ENCODE data around the gene TMEM11. TPM values are rescaled to one million over a fixed set of nuclear protein-coding genes. Genes with fewer than 3 reads are reported as not detected.
A peak's percentile ranks its signal among the peaks of the same experiment; 100 is the strongest.

TMEM11 gene
- total RNA-seq, 4 donors from 2014 or later, result 70.6 to 131 (median 90.9) TPM

- no peak overlapping the region for H3K4me3 ChIP-seq
- in situ Hi-C loops (cut with MboI; ENCODE audit: low sequenced_read_pairs in 4 of 4), result no loop called here
- peaks cover 0 to 30% of the 10 kb centered on the region in 2 donors for H3K36me3 ChIP-seq
- intact Hi-C loops (cut with DNase I; ENCODE audit: low total_unique reads), result no loop called here
- TF ChIP-seq POLR2A (IDR thresholded peaks at IDR 0.05), result no peak
- TF ChIP-seq, protein P1, sequence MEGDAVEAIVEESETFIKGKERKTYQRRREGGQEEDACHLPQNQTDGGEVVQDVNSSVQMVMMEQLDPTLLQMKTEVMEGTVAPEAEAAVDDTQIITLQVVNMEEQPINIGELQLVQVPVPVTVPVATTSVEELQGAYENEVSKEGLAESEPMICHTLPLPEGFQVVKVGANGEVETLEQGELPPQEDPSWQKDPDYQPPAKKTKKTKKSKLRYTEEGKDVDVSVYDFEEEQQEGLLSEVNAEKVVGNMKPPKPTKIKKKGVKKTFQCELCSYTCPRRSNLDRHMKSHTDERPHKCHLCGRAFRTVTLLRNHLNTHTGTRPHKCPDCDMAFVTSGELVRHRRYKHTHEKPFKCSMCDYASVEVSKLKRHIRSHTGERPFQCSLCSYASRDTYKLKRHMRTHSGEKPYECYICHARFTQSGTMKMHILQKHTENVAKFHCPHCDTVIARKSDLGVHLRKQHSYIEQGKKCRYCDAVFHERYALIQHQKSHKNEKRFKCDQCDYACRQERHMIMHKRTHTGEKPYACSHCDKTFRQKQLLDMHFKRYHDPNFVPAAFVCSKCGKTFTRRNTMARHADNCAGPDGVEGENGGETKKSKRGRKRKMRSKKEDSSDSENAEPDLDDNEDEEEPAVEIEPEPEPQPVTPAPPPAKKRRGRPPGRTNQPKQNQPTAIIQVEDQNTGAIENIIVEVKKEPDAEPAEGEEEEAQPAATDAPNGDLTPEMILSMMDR (IDR thresholded peaks at IDR 0.05 in 4 of 5, conservative IDR thresholded peaks at IDR 0.05 in 1 of 5), result no peak
- ATAC-seq (peak; percentile 37 to 77), DNase-seq (no peak)
- no peaks in the 10 kb centered on the region for H3K9me3 ChIP-seq
- no peaks in the 10 kb centered on the region for H3K27me3 ChIP-seq
- H3K27ac ChIP-seq, result peak overlapping the region; percentile 30 to 94 (median 56)
- peaks cover 32 to 39% of the 10 kb centered on the region in 2 donors for H3K4me1 ChIP-seq
Observed at GRCh38 chr17:21183468-21183867, 30.5 kb downstream of the TMEM11 start.

GRCh38 chr17:21177854-21178600 is 35.9 kb downstream of the TMEM11 start:
- peak overlapping the region in 2 of 4 donors; percentile 17 to 92 for H3K27ac ChIP-seq
- no peak for TF ChIP-seq POLR2A (IDR thresholded peaks at IDR 0.05)
- TF ChIP-seq, protein P1 (IDR thresholded peaks at IDR 0.05 in 4 of 5, conservative IDR thresholded peaks at IDR 0.05 in 1 of 5), result no peak
- H3K4me1 ChIP-seq, result peaks cover 29 to 31% of the 10 kb centered on the region in 2 donors
- intact Hi-C loops (cut with DNase I; ENCODE audit: low total_unique reads), result no loop called here
- ATAC-seq (no peak), DNase-seq (no peak)
- H3K9me3 ChIP-seq, result no peaks in the 10 kb centered on the region
- peaks cover 0 to 4% of the 10 kb centered on the region in 2 donors for H3K36me3 ChIP-seq
- H3K27me3 ChIP-seq, result no peaks in the 10 kb centered on the region
- no peak overlapping the region for H3K4me3 ChIP-seq
- in situ Hi-C loops (cut with MboI; ENCODE audit: low sequenced_read_pairs in 4 of 4), result no loop called here

GRCh38 chr17:21177401-21177800 is 36.6 kb downstream of the TMEM11 start:
- in situ Hi-C loops (cut with MboI; ENCODE audit: low sequenced_read_pairs in 4 of 4) (no loop called here), intact Hi-C loops (cut with DNase I; ENCODE audit: low total_unique reads) (no loop called here)
- DNase-seq (no peak), ATAC-seq (no peak)
- Histone ChIP-seq H3K4me3 (no peak overlapping the region), H3K27me3 (no peaks in the 10 kb centered on the region), H3K36me3 (peaks cover 0 to 4% of the 10 kb centered on the region in 2 donors), H3K9me3 (no peaks in the 10 kb centered on the region), H3K4me1 (peaks cover 30 to 31% of the 10 kb centered on the region in 2 donors), H3K27ac (peak overlapping the region in 3 of 4 donors; percentile 17 to 98 (median 92))
- TF ChIP-seq, protein P1 (IDR thresholded peaks at IDR 0.05 in 4 of 5, conservative IDR thresholded peaks at IDR 0.05 in 1 of 5), result no peak
- TF ChIP-seq POLR2A (IDR thresholded peaks at IDR 0.05), result no peak

GRCh38 chr17:21176773-21177395 is 37.1 kb downstream of the TMEM11 start:
- intact Hi-C loops (cut with DNase I; ENCODE audit: low total_unique reads) (no loop called here), in situ Hi-C loops (cut with MboI; ENCODE audit: low sequenced_read_pairs in 4 of 4) (no loop called here)
- no peak for TF ChIP-seq POLR2A (IDR thresholded peaks at IDR 0.05)
- TF ChIP-seq, protein P1 (IDR thresholded peaks at IDR 0.05 in 4 of 5, conservative IDR thresholded peaks at IDR 0.05 in 1 of 5), result no peak
- Histone ChIP-seq H3K27me3 (no peaks in the 10 kb centered on the region), H3K36me3 (peaks cover 0 to 4% of the 10 kb centered on the region in 2 donors), H3K27ac (peak overlapping the region in 3 of 4 donors; percentile 17 to 98 (median 92)), H3K4me3 (no peak overlapping the region), H3K9me3 (no peaks in the 10 kb centered on the region), H3K4me1 (peaks cover 32 to 33% of the 10 kb centered on the region in 2 donors)
- ATAC-seq, result no peak
- DNase-seq, result no peak
